WTC11 (cell line): ENCODE data around the gene BICC1. TPM values are rescaled to one million over a fixed set of nuclear protein-coding genes. Genes with fewer than 3 reads are reported as not detected.

Experiments
- ATAC-seq: fragments of 200-7000 bp; cut with Tn5 transposase; 2 replicates; pipeline ENCODE4 v1.10.0; 2021; ENCODE audit warnings: mild to moderate bottlenecking, moderate library complexity
- CTCF ChIA-PET: fragments of 300-600 bp; sonication (Branson Sonifier 250); formaldehyde crosslinking; loops from one replicate; lab custom pipeline; 2021; ENCODE audit warnings: antibody characterized with exemption; lab: Charles Lee
- POLR2A ChIA-PET: fragments of 350-600 bp; sonication (Branson Sonifier 250); formaldehyde crosslinking; loops from one replicate; lab custom pipeline; 2021; ENCODE audit warnings: antibody characterized with exemption; lab: Charles Lee
- DNase-seq: peaks from one replicate; pipeline ENCODE4 v3.0.0; 2021; ENCODE audit warnings: low spot score
- H3K27ac Mint-ChIP-seq: 2 replicates; pipeline ENCODE4 v1.8.0; 2021; ENCODE audit warnings: mixed read lengths
- H3K27me3 Mint-ChIP-seq: 2 replicates; pipeline ENCODE4 v1.8.0; 2021; ENCODE audit warnings: low read depth, mild to moderate bottlenecking, moderate library complexity, mixed read lengths
- H3K36me3 Mint-ChIP-seq: 2 replicates; pipeline ENCODE4 v1.8.0; 2021; ENCODE audit warnings: mixed read lengths
- H3K4me1 Mint-ChIP-seq: 2 replicates; pipeline ENCODE4 v1.8.0; 2022; ENCODE audit warnings: mixed read lengths
- H3K4me3 Mint-ChIP-seq: 2 replicates; pipeline ENCODE4 v1.8.0; 2021; ENCODE audit warnings: mild to moderate bottlenecking, moderate library complexity, mixed read lengths
- H3K9me3 Mint-ChIP-seq: 2 replicates; pipeline ENCODE4 v1.8.0; 2021; ENCODE audit warnings: mixed read lengths
- ESRRA ChIP-seq: sonication (generic); formaldehyde crosslinking; IDR thresholded peaks from 2 replicates; pipeline ENCODE4 v1.8.1; 2022; ENCODE audit warnings: mild to moderate bottlenecking, missing genetic modification reagents, borderline replicate concordance
- ETV6 ChIP-seq: sonication (generic); formaldehyde crosslinking; IDR thresholded peaks from 2 replicates; pipeline ENCODE4 v1.8.1; 2022; ENCODE audit warnings: mild to moderate bottlenecking, missing genetic modification reagents
- FOXJ3 ChIP-seq: sonication (generic); formaldehyde crosslinking; IDR thresholded peaks from 2 replicates; pipeline ENCODE4 v1.9.0; 2021; ENCODE audit warnings: missing genetic modification reagents, mild to moderate bottlenecking, borderline replicate concordance
- JUN ChIP-seq: sonication (generic); formaldehyde crosslinking; IDR thresholded peaks from 2 replicates; pipeline ENCODE4 v1.8.0; 2023; ENCODE audit warnings: mild to moderate bottlenecking, missing genetic modification reagents
- RORB ChIP-seq: fragments of 250-450 bp; sonication (Bioruptor Pico); IDR thresholded peaks from 2 replicates; pipeline ENCODE4 v1.9.0; 2021; ENCODE audit warnings: mild to moderate bottlenecking
- ZNF219 ChIP-seq: sonication (generic); formaldehyde crosslinking; IDR thresholded peaks from 2 replicates; pipeline ENCODE4 v1.8.0; 2023; ENCODE audit warnings: missing genetic modification reagents, mild to moderate bottlenecking, borderline replicate concordance
- ZNF281 ChIP-seq: sonication (generic); formaldehyde crosslinking; IDR thresholded peaks from 2 replicates; pipeline ENCODE4 v1.8.0; 2023; ENCODE audit warnings: mild to moderate bottlenecking, missing genetic modification reagents
- ZNF532 ChIP-seq: fragments of 250-450 bp; sonication (Bioruptor Pico); IDR thresholded peaks from 2 replicates; pipeline ENCODE4 v1.9.0; 2021; ENCODE audit warnings: mild to moderate bottlenecking, borderline replicate concordance
- total RNA-seq: library from RNA; stranded (reverse); gene quantifications from 3 replicates; pipeline ENCODE4 v1.2.3, GENCODE V29; 2021
- TF ChIP-seq, protein P1 (sequence below): sonication (generic); formaldehyde crosslinking; IDR thresholded peaks from 2 replicates; pipeline ENCODE4 v1.8.0; 2022; ENCODE audit warnings: mild to moderate bottlenecking, missing genetic modification reagents
- TF ChIP-seq, protein P2 (sequence below): fragments of 250-450 bp; sonication (Bioruptor Pico); IDR thresholded peaks from 2 replicates; pipeline ENCODE4 v1.9.0; 2021; ENCODE audit warnings: mild to moderate bottlenecking
- TF ChIP-seq, protein P3 (sequence below): sonication (generic); formaldehyde crosslinking; conservative IDR thresholded peaks from 2 replicates; pipeline ENCODE4 v1.8.1; 2023; ENCODE audit warnings: mild to moderate bottlenecking, low read depth, missing genetic modification reagents, moderate library complexity
- TF ChIP-seq, protein P4 (sequence below): sonication (generic); formaldehyde crosslinking; IDR thresholded peaks from 2 replicates; pipeline ENCODE4 v1.8.0; 2022; ENCODE audit warnings: missing genetic modification reagents
- TF ChIP-seq, protein P5 (sequence below): fragments of 250-450 bp; sonication (Bioruptor Pico); IDR thresholded peaks from 2 replicates; pipeline ENCODE4 v1.9.0; 2021; ENCODE audit warnings: moderate library complexity, mild to moderate bottlenecking, inconsistent platforms, borderline replicate concordance

The BICC1 gene
- total RNA-seq, 1 experiment from 2014 or later: 0.61 TPM

- TF ChIP-seq ZNF281 (CRISPR knock-in tag) (no peak), ETV6 (no peak), ESRRA (CRISPR knock-in tag) (no peak)
- TF ChIP-seq, protein P1, sequence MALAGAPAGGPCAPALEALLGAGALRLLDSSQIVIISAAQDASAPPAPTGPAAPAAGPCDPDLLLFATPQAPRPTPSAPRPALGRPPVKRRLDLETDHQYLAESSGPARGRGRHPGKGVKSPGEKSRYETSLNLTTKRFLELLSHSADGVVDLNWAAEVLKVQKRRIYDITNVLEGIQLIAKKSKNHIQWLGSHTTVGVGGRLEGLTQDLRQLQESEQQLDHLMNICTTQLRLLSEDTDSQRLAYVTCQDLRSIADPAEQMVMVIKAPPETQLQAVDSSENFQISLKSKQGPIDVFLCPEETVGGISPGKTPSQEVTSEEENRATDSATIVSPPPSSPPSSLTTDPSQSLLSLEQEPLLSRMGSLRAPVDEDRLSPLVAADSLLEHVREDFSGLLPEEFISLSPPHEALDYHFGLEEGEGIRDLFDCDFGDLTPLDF (CRISPR knock-in tag): no peak
- TF ChIP-seq, protein P2, sequence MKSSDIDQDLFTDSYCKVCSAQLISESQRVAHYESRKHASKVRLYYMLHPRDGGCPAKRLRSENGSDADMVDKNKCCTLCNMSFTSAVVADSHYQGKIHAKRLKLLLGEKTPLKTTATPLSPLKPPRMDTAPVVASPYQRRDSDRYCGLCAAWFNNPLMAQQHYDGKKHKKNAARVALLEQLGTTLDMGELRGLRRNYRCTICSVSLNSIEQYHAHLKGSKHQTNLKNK (CRISPR knock-in tag): no peak
- TF ChIP-seq, protein P3, sequence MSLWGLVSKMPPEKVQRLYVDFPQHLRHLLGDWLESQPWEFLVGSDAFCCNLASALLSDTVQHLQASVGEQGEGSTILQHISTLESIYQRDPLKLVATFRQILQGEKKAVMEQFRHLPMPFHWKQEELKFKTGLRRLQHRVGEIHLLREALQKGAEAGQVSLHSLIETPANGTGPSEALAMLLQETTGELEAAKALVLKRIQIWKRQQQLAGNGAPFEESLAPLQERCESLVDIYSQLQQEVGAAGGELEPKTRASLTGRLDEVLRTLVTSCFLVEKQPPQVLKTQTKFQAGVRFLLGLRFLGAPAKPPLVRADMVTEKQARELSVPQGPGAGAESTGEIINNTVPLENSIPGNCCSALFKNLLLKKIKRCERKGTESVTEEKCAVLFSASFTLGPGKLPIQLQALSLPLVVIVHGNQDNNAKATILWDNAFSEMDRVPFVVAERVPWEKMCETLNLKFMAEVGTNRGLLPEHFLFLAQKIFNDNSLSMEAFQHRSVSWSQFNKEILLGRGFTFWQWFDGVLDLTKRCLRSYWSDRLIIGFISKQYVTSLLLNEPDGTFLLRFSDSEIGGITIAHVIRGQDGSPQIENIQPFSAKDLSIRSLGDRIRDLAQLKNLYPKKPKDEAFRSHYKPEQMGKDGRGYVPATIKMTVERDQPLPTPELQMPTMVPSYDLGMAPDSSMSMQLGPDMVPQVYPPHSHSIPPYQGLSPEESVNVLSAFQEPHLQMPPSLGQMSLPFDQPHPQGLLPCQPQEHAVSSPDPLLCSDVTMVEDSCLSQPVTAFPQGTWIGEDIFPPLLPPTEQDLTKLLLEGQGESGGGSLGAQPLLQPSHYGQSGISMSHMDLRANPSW (CRISPR knock-in tag): no peak
- TF ChIP-seq, all 79 proteins: peak for 0
Measured at GRCh38 chr10:58806970-58807628, 294.4 kb downstream of the BICC1 start (continued).

DNA sequence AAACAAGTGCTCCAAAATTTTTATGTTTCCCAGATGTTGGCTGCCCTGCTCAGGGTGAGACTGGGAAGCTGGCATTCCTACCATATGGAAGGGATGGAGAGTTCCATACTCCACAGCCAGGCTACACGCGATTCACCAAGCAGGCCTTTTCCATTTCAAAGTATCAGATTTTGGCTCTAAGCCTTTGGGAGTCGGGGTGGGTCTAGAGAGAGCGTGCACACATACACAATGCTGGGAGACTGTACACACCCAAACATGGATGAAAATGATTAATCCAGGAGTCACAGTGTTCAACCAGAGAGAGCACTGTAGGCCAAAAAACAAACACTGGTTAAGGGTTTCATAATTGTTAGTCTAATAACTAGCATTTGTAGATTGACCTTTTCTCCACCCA, 295.0 kb downstream of the BICC1 start:
- H3K36me3 Mint-ChIP-seq: no peaks in the 10 kb centered on the region
- no peaks in the 10 kb centered on the region for H3K4me1 Mint-ChIP-seq
- ATAC-seq: no peak
- no peak overlapping the region for H3K27ac Mint-ChIP-seq
- no peak overlapping the region for H3K4me3 Mint-ChIP-seq
- ChIA-PET CTCF (no interaction called here), POLR2A (no interaction called here)
- TF ChIP-seq ZNF219 (CRISPR knock-in tag): no peak
- no peak for TF ChIP-seq ESRRA (CRISPR knock-in tag)
- no peak for TF ChIP-seq JUN (CRISPR knock-in tag)
- no peak for TF ChIP-seq ZNF532
- no peak for TF ChIP-seq FOXJ3 (CRISPR knock-in tag)
- TF ChIP-seq RORB (CRISPR knock-in tag): no peak
- TF ChIP-seq ZNF281 (CRISPR knock-in tag): no peak
- TF ChIP-seq, protein P4, sequence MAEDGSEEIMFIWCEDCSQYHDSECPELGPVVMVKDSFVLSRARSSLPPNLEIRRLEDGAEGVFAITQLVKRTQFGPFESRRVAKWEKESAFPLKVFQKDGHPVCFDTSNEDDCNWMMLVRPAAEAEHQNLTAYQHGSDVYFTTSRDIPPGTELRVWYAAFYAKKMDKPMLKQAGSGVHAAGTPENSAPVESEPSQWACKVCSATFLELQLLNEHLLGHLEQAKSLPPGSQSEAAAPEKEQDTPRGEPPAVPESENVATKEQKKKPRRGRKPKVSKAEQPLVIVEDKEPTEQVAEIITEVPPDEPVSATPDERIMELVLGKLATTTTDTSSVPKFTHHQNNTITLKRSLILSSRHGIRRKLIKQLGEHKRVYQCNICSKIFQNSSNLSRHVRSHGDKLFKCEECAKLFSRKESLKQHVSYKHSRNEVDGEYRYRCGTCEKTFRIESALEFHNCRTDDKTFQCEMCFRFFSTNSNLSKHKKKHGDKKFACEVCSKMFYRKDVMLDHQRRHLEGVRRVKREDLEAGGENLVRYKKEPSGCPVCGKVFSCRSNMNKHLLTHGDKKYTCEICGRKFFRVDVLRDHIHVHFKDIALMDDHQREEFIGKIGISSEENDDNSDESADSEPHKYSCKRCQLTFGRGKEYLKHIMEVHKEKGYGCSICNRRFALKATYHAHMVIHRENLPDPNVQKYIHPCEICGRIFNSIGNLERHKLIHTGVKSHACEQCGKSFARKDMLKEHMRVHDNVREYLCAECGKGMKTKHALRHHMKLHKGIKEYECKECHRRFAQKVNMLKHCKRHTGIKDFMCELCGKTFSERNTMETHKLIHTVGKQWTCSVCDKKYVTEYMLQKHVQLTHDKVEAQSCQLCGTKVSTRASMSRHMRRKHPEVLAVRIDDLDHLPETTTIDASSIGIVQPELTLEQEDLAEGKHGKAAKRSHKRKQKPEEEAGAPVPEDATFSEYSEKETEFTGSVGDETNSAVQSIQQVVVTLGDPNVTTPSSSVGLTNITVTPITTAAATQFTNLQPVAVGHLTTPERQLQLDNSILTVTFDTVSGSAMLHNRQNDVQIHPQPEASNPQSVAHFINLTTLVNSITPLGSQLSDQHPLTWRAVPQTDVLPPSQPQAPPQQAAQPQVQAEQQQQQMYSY (CRISPR knock-in tag): no peak
- TF ChIP-seq, protein P5, sequence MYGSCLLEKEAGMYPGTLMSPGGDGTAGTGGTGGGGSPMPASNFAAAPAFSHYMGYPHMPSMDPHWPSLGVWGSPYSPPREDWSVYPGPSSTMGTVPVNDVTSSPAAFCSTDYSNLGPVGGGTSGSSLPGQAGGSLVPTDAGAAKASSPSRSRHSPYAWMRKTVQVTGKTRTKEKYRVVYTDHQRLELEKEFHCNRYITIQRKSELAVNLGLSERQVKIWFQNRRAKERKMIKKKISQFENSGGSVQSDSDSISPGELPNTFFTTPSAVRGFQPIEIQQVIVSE (CRISPR knock-in tag): no peak
- no peaks in the 10 kb centered on the region for H3K27me3 Mint-ChIP-seq
- H3K9me3 Mint-ChIP-seq: no peaks in the 10 kb centered on the region
- DNase-seq: no peak
